Fibroblast of villous mesenchyme (primary cell): ENCODE measurements around the gene LIG4. TPM values are rescaled to one million over a fixed set of nuclear protein-coding genes. Genes with fewer than 3 reads are reported as not detected.

Experiments used
- DNase-seq: peaks from one replicate; pipeline ENCODE4 v3.0.0-alpha.2; 2010; ENCODE audit warnings: low read depth
- H3K4me3 ChIP-seq: 2 replicates; pipeline ENCODE4 v1.5.1; 2011; ENCODE audit warnings: low read depth, mild to moderate bottlenecking, low read length
- total RNA-seq: library from RNA; depleted of rRNA; stranded (reverse); fragments of >200 nt; gene quantifications from 2 replicates; pipeline ENCODE4 v1.2.3, GENCODE V29; 2012
- TF ChIP-seq, protein P1 (sequence below): IDR thresholded peaks from 2 replicates; pipeline ENCODE4 v1.5.1; 2012; ENCODE audit warnings: low read depth, mild to moderate bottlenecking, low read length; ENCODE audit not compliant: insufficient read depth

The LIG4 gene
- total RNA-seq, 1 donor: 19.0 TPM

DNA sequence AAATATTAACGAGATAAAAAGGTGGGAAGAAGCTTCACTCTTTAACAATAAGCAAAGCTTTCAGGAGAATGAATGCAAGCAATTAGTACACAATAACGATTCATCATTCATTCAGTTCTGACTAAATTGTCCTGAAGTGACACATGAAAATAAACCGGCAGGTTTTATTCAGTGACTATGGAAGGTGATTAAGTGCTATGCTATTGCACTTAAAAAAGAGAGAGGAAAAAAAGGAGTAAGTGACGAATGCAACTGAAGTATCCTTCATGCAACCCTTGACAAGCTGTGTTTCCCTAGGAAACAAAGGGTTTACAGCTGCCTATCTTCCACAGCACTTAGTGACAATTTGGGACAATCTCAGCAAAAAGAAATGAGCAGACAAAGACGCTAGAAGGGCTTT, 1.4 kb downstream of the LIG4 start:
- no peak overlapping the region for H3K4me3 ChIP-seq
- TF ChIP-seq, protein P1, sequence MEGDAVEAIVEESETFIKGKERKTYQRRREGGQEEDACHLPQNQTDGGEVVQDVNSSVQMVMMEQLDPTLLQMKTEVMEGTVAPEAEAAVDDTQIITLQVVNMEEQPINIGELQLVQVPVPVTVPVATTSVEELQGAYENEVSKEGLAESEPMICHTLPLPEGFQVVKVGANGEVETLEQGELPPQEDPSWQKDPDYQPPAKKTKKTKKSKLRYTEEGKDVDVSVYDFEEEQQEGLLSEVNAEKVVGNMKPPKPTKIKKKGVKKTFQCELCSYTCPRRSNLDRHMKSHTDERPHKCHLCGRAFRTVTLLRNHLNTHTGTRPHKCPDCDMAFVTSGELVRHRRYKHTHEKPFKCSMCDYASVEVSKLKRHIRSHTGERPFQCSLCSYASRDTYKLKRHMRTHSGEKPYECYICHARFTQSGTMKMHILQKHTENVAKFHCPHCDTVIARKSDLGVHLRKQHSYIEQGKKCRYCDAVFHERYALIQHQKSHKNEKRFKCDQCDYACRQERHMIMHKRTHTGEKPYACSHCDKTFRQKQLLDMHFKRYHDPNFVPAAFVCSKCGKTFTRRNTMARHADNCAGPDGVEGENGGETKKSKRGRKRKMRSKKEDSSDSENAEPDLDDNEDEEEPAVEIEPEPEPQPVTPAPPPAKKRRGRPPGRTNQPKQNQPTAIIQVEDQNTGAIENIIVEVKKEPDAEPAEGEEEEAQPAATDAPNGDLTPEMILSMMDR: no peak
- no peak for DNase-seq

- no peak overlapping the region for H3K4me3 ChIP-seq
- DNase-seq: no peak
- TF ChIP-seq, protein P1: no peak
Observed at GRCh38 chr13:108212886-108213285, 2.5 kb downstream of the LIG4 start.

- no peak for DNase-seq
- TF ChIP-seq, protein P1: no peak
- H3K4me3 ChIP-seq: no peak overlapping the region
Observed at GRCh38 chr13:108210551-108210950, 4.8 kb downstream of the LIG4 start.

DNA sequence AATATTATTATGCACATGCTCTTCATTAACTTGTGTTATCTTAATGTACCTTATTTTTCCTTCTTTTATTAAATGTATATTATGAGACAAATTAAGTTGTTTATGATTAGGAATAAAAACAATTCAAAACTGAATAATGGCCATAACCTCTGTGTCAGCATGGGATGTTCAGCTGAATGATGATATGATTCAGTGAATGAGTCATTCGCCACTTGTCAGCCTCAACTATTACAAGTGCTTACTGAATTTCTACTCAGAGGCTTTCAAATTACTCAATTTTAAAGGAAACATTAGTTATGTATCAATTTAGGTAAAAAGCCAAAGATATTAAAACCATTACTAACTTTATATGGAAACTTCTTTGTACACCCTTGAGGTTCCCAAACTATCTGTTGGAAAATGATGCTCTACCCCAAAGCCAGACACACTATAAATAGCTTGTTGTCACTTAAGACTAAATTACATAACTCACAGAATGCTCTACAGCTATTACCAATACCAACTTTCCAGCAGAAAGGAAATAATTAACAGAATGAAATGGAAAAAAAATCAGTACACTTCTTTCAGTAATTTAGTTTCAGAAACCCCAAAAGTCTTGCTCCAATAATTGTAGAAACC, 14.4 kb downstream of the LIG4 start:
- DNase-seq: no peak
- no peak overlapping the region for H3K4me3 ChIP-seq
- TF ChIP-seq, protein P1: no peak

GRCh38 chr13:108195861-108196260, 19.5 kb downstream of the LIG4 start:
- TF ChIP-seq, protein P1: no peak
- H3K4me3 ChIP-seq: no peak overlapping the region
- no peak for DNase-seq

- no peak for DNase-seq
- no peak overlapping the region for H3K4me3 ChIP-seq
- TF ChIP-seq, protein P1: no peak
Observed at GRCh38 chr13:108195146-108195545, 20.2 kb downstream of the LIG4 start.

DNA sequence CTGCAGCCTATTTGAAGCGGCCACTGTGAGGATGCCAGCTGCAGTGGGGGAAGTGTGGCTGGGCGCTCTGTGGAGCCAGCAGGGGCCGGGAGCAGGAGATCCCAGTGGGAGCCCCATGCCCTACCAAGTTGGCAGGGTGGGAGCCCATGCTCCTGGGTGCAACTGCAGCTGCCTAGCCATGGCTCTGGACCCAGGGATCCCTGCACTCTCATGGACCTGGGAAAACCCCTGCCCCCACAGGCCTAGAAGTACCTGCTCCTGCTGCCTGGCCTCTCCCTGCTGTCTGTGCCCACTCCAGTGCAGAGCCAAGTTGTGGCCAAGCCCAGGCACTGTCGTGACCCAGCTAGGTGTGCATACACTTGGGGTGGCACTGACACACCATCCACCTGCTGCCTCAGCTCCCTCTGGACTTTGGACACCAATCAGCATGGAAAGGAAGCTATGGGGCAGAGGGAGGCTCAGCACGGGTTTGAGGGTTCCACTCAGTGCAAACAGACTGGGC, 20.9 kb downstream of the LIG4 start:
- no peak for DNase-seq
- TF ChIP-seq, protein P1: no peak
- no peak overlapping the region for H3K4me3 ChIP-seq
